A673 (cell line): Measurements from ENCODE around the gene USP10.

Experiments used
- EZH2 ChIP-seq: fragments of 200-600 bp; sonication (generic); IDR thresholded peaks from 2 replicates; pipeline ENCODE4 v1.6.1; 2017; ENCODE audit warnings: borderline replicate concordance, low read depth, mild to moderate bottlenecking, mixed read lengths, antibody characterized with exemption, low read length; ENCODE audit not compliant: poor library complexity, severe bottlenecking
- TF ChIP-seq, protein P1 (sequence below): fragments of 300-800, 200-600 bp; sonication (generic); conservative IDR thresholded peaks from 2 replicates; pipeline ENCODE4 v1.5.1; 2017; ENCODE audit warnings: low read depth, mild to moderate bottlenecking, antibody characterized with exemption, low read length, moderate library complexity, mixed read lengths

- TF ChIP-seq, protein P1, sequence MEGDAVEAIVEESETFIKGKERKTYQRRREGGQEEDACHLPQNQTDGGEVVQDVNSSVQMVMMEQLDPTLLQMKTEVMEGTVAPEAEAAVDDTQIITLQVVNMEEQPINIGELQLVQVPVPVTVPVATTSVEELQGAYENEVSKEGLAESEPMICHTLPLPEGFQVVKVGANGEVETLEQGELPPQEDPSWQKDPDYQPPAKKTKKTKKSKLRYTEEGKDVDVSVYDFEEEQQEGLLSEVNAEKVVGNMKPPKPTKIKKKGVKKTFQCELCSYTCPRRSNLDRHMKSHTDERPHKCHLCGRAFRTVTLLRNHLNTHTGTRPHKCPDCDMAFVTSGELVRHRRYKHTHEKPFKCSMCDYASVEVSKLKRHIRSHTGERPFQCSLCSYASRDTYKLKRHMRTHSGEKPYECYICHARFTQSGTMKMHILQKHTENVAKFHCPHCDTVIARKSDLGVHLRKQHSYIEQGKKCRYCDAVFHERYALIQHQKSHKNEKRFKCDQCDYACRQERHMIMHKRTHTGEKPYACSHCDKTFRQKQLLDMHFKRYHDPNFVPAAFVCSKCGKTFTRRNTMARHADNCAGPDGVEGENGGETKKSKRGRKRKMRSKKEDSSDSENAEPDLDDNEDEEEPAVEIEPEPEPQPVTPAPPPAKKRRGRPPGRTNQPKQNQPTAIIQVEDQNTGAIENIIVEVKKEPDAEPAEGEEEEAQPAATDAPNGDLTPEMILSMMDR, result peak; percentile 42
- TF ChIP-seq EZH2, result no peak
Observed at GRCh38 chr16:84746875-84747274, 47.1 kb downstream of the USP10 start.
